Stimulated activated naive CD4-positive, alpha-beta T cell (primary cell): Measurements from ENCODE around the gene TIMM10B.
"Not testable (repeated sequence)": the region's sequence is repeated elsewhere in the genome, so short reads cannot be mapped to it uniquely, and the experiment has no call there.

Experiments used
- DNase-seq, 6 experiments: peaks; one replicate each; lab custom pipeline; 2025; lab: John Stamatoyannopoulos, UW

TIMM10B gene

DNA sequence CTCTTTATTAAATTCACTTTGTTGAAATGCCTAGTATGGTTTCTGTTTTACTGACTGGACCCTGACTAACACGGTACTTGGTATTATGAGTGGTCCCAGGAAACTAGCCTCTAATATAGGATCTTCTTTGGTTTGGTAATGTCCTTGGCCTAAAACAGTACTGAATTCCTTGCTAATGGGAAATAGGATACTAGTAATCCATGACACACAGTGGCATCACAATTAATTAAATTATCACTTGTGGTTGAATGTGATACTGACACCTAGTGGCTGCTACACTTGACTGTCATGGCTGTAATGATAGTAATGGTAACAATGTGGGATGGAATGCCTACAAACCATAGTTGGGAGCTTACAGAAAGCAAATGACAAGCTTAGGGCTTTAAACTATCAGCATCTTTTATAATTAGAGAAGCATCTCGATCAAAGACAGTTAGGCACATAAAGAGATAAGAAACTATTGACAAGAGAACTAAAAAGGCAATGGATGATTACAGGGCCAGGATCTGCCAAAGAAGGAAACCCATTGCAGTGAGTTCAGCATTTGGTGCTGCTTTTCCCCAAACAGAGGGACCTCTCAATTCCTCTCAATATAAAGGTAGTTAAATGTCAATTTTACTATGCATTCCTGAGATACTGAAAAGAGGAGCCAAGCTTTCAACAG, 24.4 kb downstream of the TIMM10B start:
- DNase-seq, result peak in 2 of 6 experiments; percentile 23 to 40

DNA sequence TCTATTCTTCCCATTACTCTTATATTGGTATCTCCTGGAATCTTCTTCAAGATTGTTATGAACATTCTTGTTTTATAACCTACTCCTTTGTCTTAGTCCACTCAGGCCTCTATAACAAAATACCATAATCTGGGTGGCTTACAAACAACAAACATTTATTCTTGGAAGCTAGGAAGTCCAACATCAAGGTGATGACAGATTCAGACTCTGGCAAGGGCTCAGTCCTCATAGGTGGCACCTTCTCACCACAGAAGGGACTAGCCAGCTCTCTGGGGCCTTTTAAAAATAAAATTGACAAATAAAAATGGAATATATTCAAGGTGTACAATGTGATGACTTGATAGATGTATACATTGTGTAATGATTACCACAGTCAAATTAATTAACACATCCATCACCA, 35.6 kb downstream of the TIMM10B start:
- no peak for DNase-seq

DNA sequence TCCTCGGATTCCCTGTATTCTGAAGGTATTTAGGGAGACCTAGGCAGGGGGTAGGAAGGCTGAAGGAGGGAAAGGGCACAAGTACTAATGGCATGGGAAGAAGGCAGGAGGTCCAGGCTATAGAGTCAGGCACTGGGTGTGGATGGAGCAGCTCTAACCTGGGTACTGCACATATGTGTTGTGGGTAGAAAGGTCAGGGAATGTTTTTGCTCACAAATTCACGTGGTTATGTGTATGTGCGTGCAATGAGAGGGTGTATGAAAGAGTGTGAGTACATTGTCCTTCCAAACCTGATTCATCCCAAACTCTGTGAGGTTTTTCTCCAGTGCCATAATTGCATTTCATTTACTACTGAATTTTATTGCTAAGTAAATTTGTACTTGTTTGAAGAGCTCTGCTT, 39.0 kb downstream of the TIMM10B start:
- no peak for DNase-seq

GRCh38 chr11:6521946-6522345, 40.6 kb downstream of the TIMM10B start:
- DNase-seq, result not testable (repeated sequence)

DNA sequence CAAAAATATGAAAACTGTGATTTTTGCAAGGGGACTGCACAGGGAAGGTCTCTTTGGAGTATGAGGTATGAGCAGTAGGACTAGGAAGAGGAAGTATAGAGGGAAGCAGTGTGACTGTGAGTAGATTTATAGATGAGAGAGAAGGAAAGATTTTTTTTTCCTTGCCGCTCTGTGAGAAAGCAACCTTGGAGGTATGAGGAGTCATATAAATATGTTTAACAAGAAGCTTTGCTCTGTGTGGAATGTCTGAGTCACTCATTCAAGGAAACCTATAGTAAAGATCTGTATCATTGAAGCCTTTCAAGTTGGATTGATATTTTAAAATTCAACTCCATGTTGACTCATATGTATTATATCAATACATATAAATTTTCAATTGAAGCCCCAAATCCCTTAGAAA, 42.0 kb downstream of the TIMM10B start:
- DNase-seq, result no peak

DNA sequence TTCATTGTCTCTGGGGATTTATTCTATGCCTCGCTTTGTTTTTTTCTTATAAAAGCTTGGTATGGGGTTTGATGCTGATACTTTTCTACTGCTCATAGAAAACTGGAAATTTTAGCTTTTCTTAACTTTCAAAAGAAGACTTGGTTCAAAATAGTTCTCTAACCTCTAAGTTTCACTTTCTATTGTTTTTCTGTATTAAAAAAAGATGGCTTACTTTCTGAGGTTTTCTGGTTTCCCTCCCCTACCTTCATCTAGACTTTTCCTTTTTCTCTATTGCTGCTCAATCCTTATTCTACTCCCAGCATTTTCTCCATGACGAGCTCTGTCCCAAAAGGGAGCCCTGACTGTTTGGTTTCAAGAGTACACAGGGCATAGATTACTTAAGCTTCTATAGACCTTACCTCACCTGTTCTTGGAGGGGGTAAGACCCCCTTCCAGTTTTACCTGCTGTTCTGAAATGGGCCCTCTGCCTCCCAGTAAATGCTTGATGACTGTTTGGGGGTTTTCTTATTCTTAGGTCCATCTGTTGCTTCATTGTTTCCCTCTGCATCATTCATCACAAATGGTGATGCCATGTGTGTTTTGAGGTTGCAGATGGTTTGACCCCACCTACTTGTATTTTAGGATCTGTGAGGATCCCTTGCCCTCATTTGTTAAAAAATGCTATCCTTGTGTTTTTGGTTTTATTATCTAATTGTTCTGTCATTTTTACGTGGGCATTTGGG, 45.3 kb downstream of the TIMM10B start:
- peak in 1 of 6 experiments; percentile 3 for DNase-seq

DNA sequence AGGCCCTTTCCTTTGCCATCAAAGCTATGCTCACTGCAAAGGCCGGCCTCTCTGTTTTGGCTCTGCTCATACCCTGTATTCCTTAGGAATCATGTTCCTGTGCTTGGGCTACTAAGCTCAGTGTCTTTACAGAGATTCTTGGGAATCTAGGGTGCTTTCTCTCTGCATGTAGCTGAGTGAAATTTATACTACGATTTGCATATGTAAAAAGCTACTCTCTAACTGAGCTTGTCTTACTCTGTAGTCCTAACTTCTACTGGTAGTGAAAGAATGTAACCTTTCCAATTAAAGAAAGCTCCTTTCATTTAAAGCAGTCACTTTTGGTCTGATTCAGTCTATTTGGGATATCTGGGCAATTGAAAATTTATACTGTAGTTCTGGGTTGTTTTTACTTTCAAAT, 48.0 kb downstream of the TIMM10B start:
- no peak for DNase-seq

GRCh38 chr11:6530848-6531247, 49.5 kb downstream of the TIMM10B start:
- DNase-seq, result no peak

DNA sequence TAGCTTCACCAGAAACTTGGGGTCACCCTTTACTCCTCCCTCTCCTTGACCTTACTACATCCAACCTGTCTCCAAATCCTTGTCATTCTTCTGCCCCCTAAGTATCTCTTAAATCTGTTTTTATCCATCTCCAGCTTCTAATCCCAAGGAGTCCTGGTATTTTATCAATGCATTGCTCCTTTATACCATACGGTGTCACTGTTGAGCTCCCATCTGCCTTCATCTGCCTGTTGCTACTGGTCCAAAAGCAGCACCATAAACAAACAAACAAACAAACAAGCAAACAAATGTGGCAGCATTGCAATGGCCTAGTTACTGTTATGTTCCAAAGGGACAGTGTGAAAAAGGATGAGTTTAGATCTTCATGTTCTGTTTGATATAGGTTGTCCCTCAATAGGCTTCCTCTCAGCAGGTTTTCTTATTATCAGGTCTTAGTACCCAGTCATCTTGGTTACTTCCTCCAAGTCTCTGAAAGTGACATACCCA, 50.0 kb downstream of the TIMM10B start:
- peak in 2 of 6 experiments; percentile 46 for DNase-seq
